HG03280 (cell line): ENCODE data around the gene KIAA1671.
"Not testable (repeated sequence)": the region's sequence is repeated elsewhere in the genome, so short reads cannot be mapped to it uniquely, and the experiment has no call there.

ENCODE experiments used
- ATAC-seq: cut with Tn5 transposase; IDR thresholded peaks from one replicate; pipeline ENCODE4 v1.9.1; 2021; ENCODE audit warnings: mild to moderate bottlenecking, moderate library complexity; ENCODE audit not compliant: unreplicated experiment

Gene KIAA1671

GRCh38 chr22:25161916-25162530 is 209.5 kb downstream of the KIAA1671 start:
- no peak for ATAC-seq

DNA sequence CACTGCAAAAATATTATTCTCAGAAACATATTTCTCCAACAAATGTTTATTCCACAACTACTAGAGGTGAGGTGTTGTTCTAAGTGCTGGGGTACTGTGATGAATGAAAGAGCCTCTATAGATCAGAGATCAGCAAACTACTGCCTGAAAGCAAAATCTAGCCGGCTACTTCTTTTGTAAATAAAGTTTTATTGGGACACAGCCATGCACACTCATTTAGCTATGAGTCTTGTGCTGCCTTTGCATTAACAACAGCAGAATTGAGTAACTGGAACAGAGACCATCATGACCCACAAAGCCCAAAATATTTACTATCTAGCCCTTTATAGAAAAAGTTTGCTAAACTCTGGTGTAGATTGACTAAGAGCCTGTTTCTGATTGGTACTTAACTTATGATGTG is 210.0 kb downstream of the KIAA1671 start:
- no peak for ATAC-seq

GRCh38 chr22:25165785-25166184 is 213.3 kb downstream of the KIAA1671 start:
- ATAC-seq, result no peak

GRCh38 chr22:25166266-25167040 is 213.9 kb downstream of the KIAA1671 start:
- ATAC-seq, result no peak

GRCh38 chr22:25167082-25167481 is 214.6 kb downstream of the KIAA1671 start:
- no peak for ATAC-seq

GRCh38 chr22:25167834-25168601 is 215.5 kb downstream of the KIAA1671 start:
- ATAC-seq, result no peak

GRCh38 chr22:25169278-25170031 is 216.9 kb downstream of the KIAA1671 start:
- ATAC-seq, result no peak

DNA sequence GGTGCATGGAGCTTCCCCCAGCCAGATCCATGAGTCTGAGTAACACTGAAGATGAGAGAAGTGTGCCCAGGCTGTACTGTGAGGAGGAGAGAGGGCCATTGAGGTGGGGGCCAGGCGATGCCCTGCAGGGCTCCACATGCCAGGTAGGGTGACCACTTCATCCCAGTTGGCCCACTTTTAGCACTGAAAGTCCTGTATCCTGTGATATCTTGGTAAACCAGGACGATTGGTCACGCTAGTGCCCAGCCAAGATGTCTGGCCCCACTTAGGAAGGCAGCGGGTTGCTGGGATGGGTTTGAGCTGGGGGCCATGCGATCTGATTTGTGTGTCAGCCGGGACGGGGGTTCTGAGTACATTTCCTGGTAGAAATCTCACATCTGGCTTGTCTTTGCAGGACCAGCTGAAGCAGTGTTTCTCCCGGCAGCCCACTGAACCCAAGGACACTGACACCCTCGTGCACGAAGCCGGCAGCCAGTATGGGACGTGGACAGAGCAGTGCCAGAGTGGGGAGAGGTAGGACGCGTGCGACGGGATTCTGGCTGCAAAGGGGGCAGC is 218.0 kb downstream of the KIAA1671 start:
- no peak for ATAC-seq

GRCh38 chr22:25172153-25172552 is 219.6 kb downstream of the KIAA1671 start:
- no peak for ATAC-seq

DNA sequence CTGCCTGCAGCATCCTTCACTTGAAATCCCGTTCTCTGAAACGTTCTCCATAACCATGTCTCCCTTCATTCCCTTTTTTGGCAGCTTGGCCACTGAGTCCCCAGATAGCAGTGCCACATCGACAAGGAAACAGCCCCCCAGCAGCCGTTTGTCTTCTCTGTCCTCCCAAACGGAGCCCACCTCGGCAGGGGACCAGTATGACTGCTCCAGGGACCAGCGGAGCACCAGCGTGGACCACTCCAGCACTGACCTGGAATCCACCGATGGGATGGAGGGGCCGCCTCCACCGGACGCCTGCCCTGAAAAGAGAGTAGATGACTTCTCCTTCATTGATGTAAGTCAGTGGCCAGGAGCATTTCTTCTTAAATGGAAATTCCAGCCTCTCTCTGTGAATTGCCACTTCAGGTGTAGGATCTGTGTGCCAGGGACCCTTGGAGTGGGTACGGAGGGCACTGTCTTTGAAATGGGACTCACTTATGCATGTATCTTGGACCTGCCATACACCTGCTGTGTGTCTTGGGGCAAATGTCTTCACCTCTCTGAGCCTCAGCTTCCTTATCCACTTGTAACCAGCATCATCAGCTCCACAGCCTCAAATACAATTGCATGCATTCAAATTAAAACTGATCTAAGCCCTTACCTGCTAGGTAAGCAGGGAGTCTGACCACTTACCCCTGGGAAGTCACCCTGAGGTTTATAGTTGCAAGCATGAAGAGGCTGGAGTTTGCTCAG is 221.8 kb downstream of the KIAA1671 start:
- no peak for ATAC-seq

DNA sequence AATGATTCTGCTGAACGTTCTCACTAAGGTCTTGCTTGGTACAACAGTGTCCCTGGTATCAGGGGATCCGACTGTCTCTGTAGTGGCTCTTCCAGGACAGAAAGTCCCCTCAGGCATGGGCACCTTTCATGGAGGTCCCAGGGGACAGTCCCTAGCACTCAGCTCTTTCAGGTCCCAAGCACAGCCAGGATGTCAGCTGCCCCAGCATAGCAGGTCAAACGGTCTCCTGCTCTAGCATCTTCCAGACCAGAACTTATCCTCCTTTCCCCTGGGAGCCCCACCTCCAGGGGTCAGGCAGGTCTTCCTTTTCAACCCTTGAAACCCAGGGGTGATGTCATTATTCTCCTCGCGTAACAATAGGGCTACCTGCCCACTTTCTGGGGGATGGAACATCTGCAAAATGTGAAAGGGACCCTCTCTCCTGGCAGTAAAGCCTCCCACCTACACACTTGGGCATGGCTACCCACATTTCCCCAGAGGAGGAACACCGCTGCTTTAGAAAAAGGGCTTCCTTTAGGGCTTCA is 222.4 kb downstream of the KIAA1671 start:
- no peak for ATAC-seq

DNA sequence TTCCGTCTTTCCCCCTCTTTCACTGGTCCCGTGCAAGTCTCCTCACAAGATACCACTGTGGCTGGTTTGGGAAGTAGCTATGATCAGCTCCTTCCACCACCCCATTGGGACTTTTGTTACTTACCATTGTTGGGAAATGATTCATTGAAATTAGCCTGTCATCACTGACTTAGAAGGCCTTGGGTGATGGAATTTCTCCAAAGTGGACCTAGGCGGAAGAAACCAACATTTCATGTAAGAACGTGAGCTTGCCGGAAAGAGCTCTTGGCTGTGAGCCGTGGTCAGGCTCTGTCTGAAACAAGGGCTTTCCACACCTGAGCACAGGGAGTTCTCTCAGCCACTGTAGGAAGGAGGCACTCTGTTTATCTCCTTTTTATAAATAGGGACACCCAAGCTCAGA is 223.7 kb downstream of the KIAA1671 start:
- ATAC-seq, result no peak

GRCh38 chr22:25176799-25177198 is 224.3 kb downstream of the KIAA1671 start:
- no peak for ATAC-seq

- no peak for ATAC-seq
These were observed 224.7 kb downstream of the KIAA1671 start for GRCh38 chr22:25177226-25177625.

GRCh38 chr22:25177895-25178294 is 225.4 kb downstream of the KIAA1671 start:
- ATAC-seq, result no peak

DNA sequence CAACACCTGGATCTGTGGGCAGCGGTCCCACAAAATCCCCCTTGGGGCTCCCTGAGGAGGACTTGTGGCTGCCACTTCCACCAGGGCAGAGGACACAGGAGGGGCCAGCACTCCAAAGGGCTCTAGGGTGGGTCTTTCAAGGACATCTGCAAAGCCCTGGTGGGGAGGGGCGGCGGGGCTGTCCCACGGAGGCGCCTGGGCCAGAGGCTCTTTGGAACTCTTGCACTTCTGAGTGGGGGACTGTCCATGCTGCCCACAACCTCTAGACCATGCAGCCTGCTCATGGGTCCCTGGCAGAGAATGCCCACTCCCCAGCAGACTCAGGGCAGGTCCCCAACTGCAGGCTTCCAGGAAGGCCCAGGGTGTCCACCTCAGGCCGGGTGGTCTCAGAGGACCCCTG is 225.8 kb downstream of the KIAA1671 start:
- not testable (repeated sequence) for ATAC-seq

GRCh38 chr22:25178869-25179631 is 226.5 kb downstream of the KIAA1671 start:
- not testable (repeated sequence) for ATAC-seq

- no peak for ATAC-seq
These were observed 229.9 kb downstream of the KIAA1671 start for GRCh38 chr22:25182131-25183110.
